ENCODE data around the gene LRSAM1. TPM values are rescaled to one million over a fixed set of nuclear protein-coding genes. Genes with fewer than 3 reads are reported as not detected.

LRSAM1 gene
- total and polyA plus RNA-seq, 11 donors: 21.9 to 42.2 (median 31.6) TPM

DNA sequence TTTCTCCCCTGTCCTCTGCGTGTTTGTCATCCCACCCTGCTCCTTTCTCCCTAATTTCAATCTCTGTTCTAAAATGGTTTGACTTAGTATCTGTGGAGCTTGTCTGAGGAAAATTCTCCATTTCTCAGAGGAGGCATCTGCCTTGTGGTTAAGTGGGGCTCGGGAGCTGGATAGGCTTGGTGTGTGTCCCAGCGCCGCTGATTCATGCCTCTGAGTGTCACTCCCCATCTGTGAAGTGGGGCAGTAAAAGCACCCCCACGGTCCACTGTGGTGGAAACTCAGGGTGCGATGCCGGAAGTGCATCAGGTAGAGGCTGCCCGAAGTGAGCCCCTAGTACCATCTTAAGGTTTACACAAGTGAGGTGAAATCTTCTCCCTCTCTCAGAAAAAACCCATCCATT, 37.6 kb downstream of the LRSAM1 start:
- DNase-seq: no peak
- peaks cover 0 to 11% (median 2%) of the 10 kb centered on the region in 12 donors for H3K4me1 ChIP-seq
- no peaks in the 10 kb centered on the region for H3K27me3 ChIP-seq
- peaks cover 2 to 100% (median 93%) of the 10 kb centered on the region in 9 donors for H3K36me3 ChIP-seq
- intact Hi-C loops (cut with DNase I): loop anchor here in 1 of 10 donors (10.0 kb wide), 1 partner anchor 396 kb away; no protein-coding TSS in a partner anchor
- 81 to 95% (median 86%) methylated on average over 8 of the region's 8 CpGs for WGBS, 4 donors
- ATAC-seq: no peak
- TF ChIP-seq POLR2A (IDR thresholded peaks at IDR 0.05): no peak
- TF ChIP-seq, protein P1, sequence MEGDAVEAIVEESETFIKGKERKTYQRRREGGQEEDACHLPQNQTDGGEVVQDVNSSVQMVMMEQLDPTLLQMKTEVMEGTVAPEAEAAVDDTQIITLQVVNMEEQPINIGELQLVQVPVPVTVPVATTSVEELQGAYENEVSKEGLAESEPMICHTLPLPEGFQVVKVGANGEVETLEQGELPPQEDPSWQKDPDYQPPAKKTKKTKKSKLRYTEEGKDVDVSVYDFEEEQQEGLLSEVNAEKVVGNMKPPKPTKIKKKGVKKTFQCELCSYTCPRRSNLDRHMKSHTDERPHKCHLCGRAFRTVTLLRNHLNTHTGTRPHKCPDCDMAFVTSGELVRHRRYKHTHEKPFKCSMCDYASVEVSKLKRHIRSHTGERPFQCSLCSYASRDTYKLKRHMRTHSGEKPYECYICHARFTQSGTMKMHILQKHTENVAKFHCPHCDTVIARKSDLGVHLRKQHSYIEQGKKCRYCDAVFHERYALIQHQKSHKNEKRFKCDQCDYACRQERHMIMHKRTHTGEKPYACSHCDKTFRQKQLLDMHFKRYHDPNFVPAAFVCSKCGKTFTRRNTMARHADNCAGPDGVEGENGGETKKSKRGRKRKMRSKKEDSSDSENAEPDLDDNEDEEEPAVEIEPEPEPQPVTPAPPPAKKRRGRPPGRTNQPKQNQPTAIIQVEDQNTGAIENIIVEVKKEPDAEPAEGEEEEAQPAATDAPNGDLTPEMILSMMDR (IDR thresholded peaks at IDR 0.05): no peak
- H3K9me3 ChIP-seq: no peaks in the 10 kb centered on the region
- no peak overlapping the region for H3K4me3 ChIP-seq
- H3K27ac ChIP-seq: no peak overlapping the region

DNA sequence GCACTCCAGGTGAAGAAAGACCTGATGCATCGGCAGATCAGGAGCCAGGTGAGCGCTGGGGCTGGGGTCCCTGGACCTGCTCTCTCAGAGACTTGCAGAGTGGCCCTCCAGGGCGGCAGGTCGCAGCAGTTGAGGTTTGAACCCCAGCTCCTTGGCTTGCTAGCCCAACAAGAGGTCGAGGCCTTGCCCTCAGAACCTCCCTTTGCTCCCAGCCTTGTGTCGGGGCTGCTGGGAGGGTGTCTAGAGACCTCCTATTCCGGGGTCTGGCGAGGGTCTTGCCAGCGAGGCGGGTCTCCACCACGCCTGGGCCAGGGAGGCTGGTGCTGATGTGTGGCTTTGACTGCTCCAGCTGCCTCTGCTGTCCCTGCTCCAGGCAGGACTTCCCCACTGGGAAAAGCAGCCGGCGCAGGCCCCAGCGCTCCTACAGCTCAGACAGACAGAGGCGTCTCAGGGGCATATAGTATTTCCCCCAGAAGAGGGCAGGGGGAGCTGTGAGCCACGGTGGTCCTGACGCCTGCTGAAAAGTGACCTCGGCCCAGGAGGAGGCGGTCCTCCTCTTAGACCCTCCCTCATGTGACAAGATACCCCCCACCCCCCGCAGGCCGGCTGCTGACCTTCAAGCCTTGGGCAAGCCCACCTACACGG, 38.3 kb downstream of the LRSAM1 start:
- TF ChIP-seq, protein P1 (IDR thresholded peaks at IDR 0.05): no peak
- no peak for TF ChIP-seq POLR2A (IDR thresholded peaks at IDR 0.05)
- no peaks in the 10 kb centered on the region for H3K27me3 ChIP-seq
- no peak overlapping the region for H3K4me3 ChIP-seq
- peaks cover 0 to 18% (median 7%) of the 10 kb centered on the region in 12 donors for H3K4me1 ChIP-seq
- DNase-seq (no peak), ATAC-seq (no peak)
- WGBS, 4 donors: 81 to 85% (median 83%) methylated on average over 14 to 22 of the region's 22 CpGs
- H3K36me3 ChIP-seq: peaks cover 2 to 100% (median 92%) of the 10 kb centered on the region in 9 donors
- intact Hi-C loops (cut with DNase I): loop anchor here in 2 of 10 donors (1.0 to 10.0 kb wide), 2 partner anchors 24 to 395 kb away; no protein-coding TSS in a partner anchor
- no peaks in the 10 kb centered on the region for H3K9me3 ChIP-seq
- no peak overlapping the region for H3K27ac ChIP-seq

DNA sequence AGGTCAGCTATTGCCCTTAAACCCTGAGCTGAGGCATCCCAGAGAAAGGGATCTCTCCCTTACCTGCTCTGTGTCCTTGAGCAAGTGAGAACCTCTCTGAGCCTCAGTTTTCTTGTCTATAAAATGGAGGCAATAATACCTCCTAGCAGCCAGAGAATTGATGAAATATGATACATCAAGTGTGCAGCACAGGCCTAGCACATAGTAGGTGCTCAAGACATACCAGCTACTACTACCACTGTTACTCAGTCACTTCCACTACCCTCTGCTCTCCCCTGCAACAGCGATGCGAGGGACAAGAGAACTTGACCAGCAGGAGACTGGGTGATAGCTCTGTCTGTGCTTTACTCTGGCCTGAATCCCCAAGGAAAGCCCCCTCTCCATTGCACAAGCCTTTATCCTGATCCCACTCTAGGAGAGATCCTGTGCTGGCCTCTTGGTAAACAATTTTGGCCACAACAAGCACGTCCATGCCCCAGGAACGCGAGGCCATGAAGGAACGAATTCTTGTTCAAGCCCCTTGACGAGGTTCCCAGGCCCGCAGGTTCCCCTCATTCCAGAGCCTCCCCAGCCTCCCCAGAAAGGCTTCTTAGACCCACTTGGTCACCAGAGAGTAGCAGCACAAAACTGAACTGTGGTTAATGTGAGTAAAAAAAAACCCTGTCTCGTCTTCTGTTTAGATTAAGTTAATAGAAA, 39.4 kb downstream of the LRSAM1 start:
- intact Hi-C loops (cut with DNase I): loop anchor here in 1 of 10 donors (1.0 kb wide), 1 partner anchor 25 kb away; no protein-coding TSS in a partner anchor
- no peaks in the 10 kb centered on the region for H3K27me3 ChIP-seq
- H3K4me1 ChIP-seq: peaks cover 0 to 29% (median 11%) of the 10 kb centered on the region in 12 donors
- WGBS, 4 donors: 90 to 95% (median 94%) methylated on average over 9 of the region's 9 CpGs
- H3K36me3 ChIP-seq: peaks cover 2 to 95% (median 86%) of the 10 kb centered on the region in 9 donors
- no peak overlapping the region for H3K27ac ChIP-seq
- DNase-seq (no peak), ATAC-seq (no peak)
- H3K4me3 ChIP-seq: no peak overlapping the region
- TF ChIP-seq, protein P1 (IDR thresholded peaks at IDR 0.05): no peak
- no peak for TF ChIP-seq POLR2A (IDR thresholded peaks at IDR 0.05)
- H3K9me3 ChIP-seq: no peaks in the 10 kb centered on the region

DNA sequence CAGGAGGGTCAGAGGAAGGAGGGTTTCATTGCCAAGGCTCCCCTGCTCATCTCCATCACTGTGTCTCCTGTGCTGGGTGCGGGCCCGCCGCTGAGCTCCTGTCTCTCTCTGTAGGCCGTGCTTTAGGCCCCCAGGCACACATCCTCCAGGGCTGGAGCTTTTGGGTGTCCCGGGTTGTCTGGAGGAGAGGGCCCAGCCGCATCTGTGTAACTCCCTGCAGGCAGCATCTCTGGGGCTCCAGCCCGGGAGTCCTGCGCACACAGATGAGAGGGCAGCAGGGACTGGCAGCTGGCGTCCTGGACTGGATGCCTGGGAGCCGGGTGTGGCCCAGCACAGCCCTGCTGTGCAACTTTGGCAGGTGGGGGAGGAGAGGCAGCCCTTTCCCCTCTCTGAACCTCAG, 40.2 kb downstream of the LRSAM1 start:
- DNase-seq: no peak
- Histone ChIP-seq H3K9me3 (no peaks in the 10 kb centered on the region), H3K27me3 (no peaks in the 10 kb centered on the region), H3K27ac (no peak overlapping the region), H3K4me3 (no peak overlapping the region), H3K36me3 (peaks cover 0 to 95% (median 86%) of the 10 kb centered on the region in 9 donors), H3K4me1 (peaks cover 0 to 30% (median 12%) of the 10 kb centered on the region in 12 donors)
- intact Hi-C loops (cut with DNase I): no loop called here
- 92 to 95% (median 93%) methylated on average over 7 to 10 of the region's 10 CpGs for WGBS, 4 donors
- TF ChIP-seq POLR2A (IDR thresholded peaks at IDR 0.05): no peak
- TF ChIP-seq, protein P1 (IDR thresholded peaks at IDR 0.05): no peak
- no peak for ATAC-seq
